Measurements from ENCODE around the gene CUBN. TPM values are rescaled to one million over a fixed set of nuclear protein-coding genes. Genes with fewer than 3 reads are reported as not detected.
A peak's percentile ranks its signal among the peaks of the same experiment; 100 is the strongest.

CUBN gene
- total and polyA plus RNA-seq, 7 donors = 0.25 to 2.4 (median 1.1) TPM; not detected in 2

DNA sequence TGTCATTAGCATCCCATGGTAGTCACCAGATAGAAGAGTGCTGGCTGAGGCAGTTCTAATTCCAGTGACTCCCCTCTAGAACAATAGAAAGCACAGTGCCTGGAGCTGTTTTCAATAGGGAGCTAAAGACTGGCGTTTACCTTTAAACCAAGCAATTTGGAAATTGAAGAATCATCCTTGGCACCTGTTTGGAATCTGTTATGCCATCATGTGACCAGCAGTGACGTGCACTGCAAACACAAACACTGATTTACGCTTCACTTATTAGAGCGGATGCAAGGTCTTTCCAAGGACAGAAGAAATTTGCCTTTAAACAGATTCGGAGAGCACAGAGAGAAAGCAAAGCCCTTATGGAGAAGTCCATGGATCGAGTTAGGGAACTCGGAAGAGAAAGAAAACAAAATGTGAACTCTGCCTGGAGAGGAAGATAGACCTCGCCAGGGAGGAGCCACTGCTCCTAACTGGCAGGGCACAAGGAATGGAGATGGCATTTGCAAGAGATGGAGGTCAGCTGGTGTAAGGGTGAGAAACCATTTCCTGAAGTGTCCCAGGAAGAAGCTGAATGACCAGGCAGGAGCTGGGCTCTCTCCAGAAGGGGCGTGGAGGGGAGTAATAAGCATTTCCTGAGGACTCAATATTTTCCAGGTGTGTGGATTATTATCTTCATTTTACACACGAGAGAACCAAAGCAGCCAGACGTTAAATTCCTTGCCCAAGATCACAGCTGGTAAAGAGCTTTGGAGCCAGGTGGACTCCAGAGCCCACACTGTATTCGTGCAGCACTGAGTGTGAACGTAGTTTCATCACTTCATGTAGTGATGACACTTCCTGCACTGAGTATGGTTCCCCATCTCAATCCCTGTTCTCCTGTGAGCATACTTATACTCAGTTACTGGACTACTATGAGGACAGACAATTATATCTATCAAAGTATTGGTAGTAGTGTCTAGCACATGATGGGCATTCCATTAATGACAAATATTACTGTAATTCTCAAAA is 97.7 kb downstream of the CUBN start:
- Histone ChIP-seq H3K9me3 (no peaks in the 10 kb centered on the region), H3K27me3 (no peaks in the 10 kb centered on the region), H3K4me1 (peaks cover 0 to 5% (median 0%) of the 10 kb centered on the region in 4 donors), H3K36me3 (no peaks in the 10 kb centered on the region), H3K27ac (no peak overlapping the region), H3K4me3 (no peak overlapping the region)
- intact Hi-C loops (cut with DNase I) = no loop called here
- TF ChIP-seq POLR2A (IDR thresholded peaks at IDR 0.05) (no peak), EP300 (IDR thresholded peaks at IDR 0.05) (no peak), POLR2AphosphoS5 (IDR thresholded peaks at IDR 0.05) (no peak)
- TF ChIP-seq, protein P1, sequence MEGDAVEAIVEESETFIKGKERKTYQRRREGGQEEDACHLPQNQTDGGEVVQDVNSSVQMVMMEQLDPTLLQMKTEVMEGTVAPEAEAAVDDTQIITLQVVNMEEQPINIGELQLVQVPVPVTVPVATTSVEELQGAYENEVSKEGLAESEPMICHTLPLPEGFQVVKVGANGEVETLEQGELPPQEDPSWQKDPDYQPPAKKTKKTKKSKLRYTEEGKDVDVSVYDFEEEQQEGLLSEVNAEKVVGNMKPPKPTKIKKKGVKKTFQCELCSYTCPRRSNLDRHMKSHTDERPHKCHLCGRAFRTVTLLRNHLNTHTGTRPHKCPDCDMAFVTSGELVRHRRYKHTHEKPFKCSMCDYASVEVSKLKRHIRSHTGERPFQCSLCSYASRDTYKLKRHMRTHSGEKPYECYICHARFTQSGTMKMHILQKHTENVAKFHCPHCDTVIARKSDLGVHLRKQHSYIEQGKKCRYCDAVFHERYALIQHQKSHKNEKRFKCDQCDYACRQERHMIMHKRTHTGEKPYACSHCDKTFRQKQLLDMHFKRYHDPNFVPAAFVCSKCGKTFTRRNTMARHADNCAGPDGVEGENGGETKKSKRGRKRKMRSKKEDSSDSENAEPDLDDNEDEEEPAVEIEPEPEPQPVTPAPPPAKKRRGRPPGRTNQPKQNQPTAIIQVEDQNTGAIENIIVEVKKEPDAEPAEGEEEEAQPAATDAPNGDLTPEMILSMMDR (IDR thresholded peaks at IDR 0.05) = no peak
- 76 to 86% methylated on average over 13 of the region's 13 CpGs for WGBS, 2 donors
- DNase-seq = no peak

DNA sequence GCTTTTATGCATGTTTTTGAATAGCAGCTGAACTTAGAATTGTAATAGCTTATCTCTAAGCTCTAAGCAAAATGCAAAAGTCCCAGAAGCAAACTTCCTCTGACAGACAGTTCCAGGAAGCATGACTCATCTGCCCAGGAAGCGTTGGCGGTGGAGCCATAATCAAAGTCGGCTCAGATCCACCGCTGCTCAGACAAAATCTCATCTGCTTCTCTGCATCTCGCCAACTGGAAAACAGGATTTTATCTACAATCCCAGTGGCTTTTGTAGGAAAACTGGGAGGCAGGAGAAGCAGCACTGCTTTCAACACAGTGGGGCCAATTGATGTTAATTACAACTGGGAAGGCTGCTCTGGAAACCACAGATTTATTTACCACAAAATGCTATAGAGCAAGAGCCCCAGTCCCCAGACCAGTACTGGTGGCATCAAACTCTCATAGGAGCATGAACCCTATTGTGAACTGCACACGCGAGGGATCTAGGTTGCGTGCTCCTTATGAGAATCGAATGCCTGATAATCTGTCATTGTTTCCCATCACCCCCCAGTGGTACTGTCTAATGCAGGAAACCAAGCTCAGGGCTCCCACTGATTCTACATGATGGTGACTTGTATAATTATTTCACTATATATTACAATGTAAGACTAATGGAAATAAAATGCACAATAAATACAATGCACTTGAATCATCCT is 99.9 kb downstream of the CUBN start:
- H3K4me1 ChIP-seq = peaks cover 0 to 5% (median 0%) of the 10 kb centered on the region in 4 donors
- H3K9me3 ChIP-seq = no peaks in the 10 kb centered on the region
- no peak overlapping the region for H3K4me3 ChIP-seq
- intact Hi-C loops (cut with DNase I) = no loop called here
- 39 to 62% methylated on average over 9 of the region's 9 CpGs for WGBS, 2 donors
- peak overlapping the region; percentile 48 to 59 (median 54) for H3K27ac ChIP-seq
- TF ChIP-seq POLR2A (IDR thresholded peaks at IDR 0.05) (no peak), POLR2AphosphoS5 (IDR thresholded peaks at IDR 0.05) (peak in 2 of 4 donors; percentile 26 to 68), EP300 (IDR thresholded peaks at IDR 0.05) (no peak)
- TF ChIP-seq, protein P1 (IDR thresholded peaks at IDR 0.05) = no peak
- no peaks in the 10 kb centered on the region for H3K36me3 ChIP-seq
- DNase-seq = peak; percentile 84
- no peaks in the 10 kb centered on the region for H3K27me3 ChIP-seq

DNA sequence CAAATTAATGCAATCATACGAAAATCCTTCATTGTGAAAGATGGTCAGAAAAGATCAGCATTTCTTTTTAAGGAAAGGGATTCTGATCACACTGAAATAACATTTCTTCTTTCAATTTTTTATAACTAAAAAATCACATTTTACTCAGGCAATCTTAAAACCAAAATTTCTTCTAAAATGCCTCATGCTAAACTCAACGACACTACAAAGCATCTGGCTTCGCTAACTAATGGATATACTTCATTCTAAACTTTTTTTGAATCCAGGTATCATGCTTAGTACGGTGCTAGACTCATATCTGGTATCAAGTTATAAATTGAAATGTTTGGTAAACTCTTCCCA is 100.4 kb downstream of the CUBN start:
- H3K27me3 ChIP-seq = no peaks in the 10 kb centered on the region
- peak overlapping the region in 3 of 4 donors; percentile 51 to 59 (median 56) for H3K27ac ChIP-seq
- H3K9me3 ChIP-seq = no peaks in the 10 kb centered on the region
- peaks cover 0 to 5% (median 0%) of the 10 kb centered on the region in 4 donors for H3K4me1 ChIP-seq
- no peaks in the 10 kb centered on the region for H3K36me3 ChIP-seq
- 51 to 66% methylated on average over 4 of the region's 4 CpGs for WGBS, 2 donors
- intact Hi-C loops (cut with DNase I) = no loop called here
- no peak overlapping the region for H3K4me3 ChIP-seq
- TF ChIP-seq, protein P1 (IDR thresholded peaks at IDR 0.05) = no peak
- TF ChIP-seq POLR2A (IDR thresholded peaks at IDR 0.05) (no peak), POLR2AphosphoS5 (IDR thresholded peaks at IDR 0.05) (no peak), EP300 (IDR thresholded peaks at IDR 0.05) (no peak)
- no peak for DNase-seq

DNA sequence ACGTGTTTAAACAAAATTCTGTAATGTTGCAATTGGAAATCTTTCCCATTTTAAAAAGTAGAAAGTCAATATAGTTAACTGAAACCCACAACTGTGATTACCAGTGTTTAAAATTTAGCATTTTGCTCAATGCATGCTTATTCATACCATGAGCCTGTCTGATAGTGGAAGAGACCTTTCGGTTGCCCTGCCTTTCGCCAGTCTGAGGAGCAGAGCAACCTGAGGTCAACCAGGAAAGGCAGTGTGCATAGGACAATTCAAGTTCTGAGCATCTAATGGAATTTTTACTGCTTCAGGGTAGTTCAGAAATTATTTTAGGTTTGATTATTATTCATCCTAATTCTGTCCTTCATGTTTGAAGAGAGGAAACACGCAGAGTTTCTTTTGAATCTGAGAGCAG is 100.8 kb downstream of the CUBN start:
- Histone ChIP-seq H3K36me3 (no peaks in the 10 kb centered on the region), H3K9me3 (no peaks in the 10 kb centered on the region), H3K27me3 (no peaks in the 10 kb centered on the region), H3K4me3 (no peak overlapping the region), H3K4me1 (peaks cover 0 to 8% (median 0%) of the 10 kb centered on the region in 4 donors), H3K27ac (peak overlapping the region in 3 of 4 donors; percentile 51 to 59 (median 56))
- WGBS, 2 donors = 74 to 82% methylated on average over 4 of the region's 4 CpGs
- intact Hi-C loops (cut with DNase I) = no loop called here
- DNase-seq = no peak
- TF ChIP-seq POLR2A (IDR thresholded peaks at IDR 0.05) (no peak), POLR2AphosphoS5 (IDR thresholded peaks at IDR 0.05) (no peak), EP300 (IDR thresholded peaks at IDR 0.05) (no peak)
- TF ChIP-seq, protein P1 (IDR thresholded peaks at IDR 0.05) = no peak
